Activated T-helper 2 cell treated with anti-CD3 and anti-CD28 coated beads, Interferon-gamma antibody, Interleukin-2, Interleukin-4, amounts not matched to agents 10 μg/mL and 5 μg/mL and 100 μg/mL, durations not matched to agents 14 hours and 24 hours and 36 hours (primary cell): Measurements from ENCODE around the gene USP34. TPM values are rescaled to one million over a fixed set of nuclear protein-coding genes. Genes with fewer than 3 reads are reported as not detected.
A peak's percentile ranks its signal among the peaks of the same experiment; 100 is the strongest.
"Not testable (repeated sequence)": the region's sequence is repeated elsewhere in the genome, so short reads cannot be mapped to it uniquely, and the experiment has no call there.

ENCODE experiments used
- DNase-seq: peaks from one replicate; pipeline ENCODE4 v3.0.0; 2021; ENCODE audit warnings: low spot score
- H3K27ac Mint-ChIP-seq: one replicate; pipeline ENCODE4 v1.8.0; 2021; ENCODE audit warnings: mixed read lengths
- H3K27me3 Mint-ChIP-seq: one replicate; pipeline ENCODE4 v1.8.0; 2021; ENCODE audit warnings: low read depth, mixed read lengths
- H3K36me3 Mint-ChIP-seq: one replicate; pipeline ENCODE4 v1.8.0; 2021; ENCODE audit warnings: low read depth, mixed read lengths
- H3K4me1 Mint-ChIP-seq: one replicate; pipeline ENCODE4 v1.8.0; 2021; ENCODE audit warnings: low read depth, mixed read lengths
- H3K4me3 Mint-ChIP-seq: one replicate; pipeline ENCODE4 v1.8.0; 2021; ENCODE audit warnings: low read depth, mild to moderate bottlenecking, moderate library complexity, mixed read lengths
- H3K9me3 Mint-ChIP-seq: one replicate; pipeline ENCODE4 v1.8.0; 2021; ENCODE audit warnings: mixed read lengths
- intact Hi-C: fragments of 100-400 bp; cut with micrococcal nuclease; formaldehyde crosslinking; loops from one replicate; pipeline ENCODE4 v1.15.1; 2023
- total RNA-seq: library from RNA; stranded (reverse); gene quantifications from 2 replicates; pipeline ENCODE4 v1.2.3, GENCODE V29; 2022

The USP34 gene
- total RNA-seq, 1 donor from 2014 or later, result 89.3 TPM

- DNase-seq, H3K9me3 Mint-ChIP-seq, H3K27me3 Mint-ChIP-seq, H3K4me3 Mint-ChIP-seq, H3K27ac Mint-ChIP-seq, H3K4me1 Mint-ChIP-seq, intact Hi-C loops: not testable (repeated sequence)
- peaks cover 43% of the 10 kb centered on the region for H3K36me3 Mint-ChIP-seq
Observed at GRCh38 chr2:61476929-61477589, 6.2 kb upstream of the USP34 start.

GRCh38 chr2:61471905-61472805 lies 1.3 kb upstream of the USP34 start:
- no peak for DNase-seq
- Mint-ChIP-seq H3K27ac (peak overlapping the region; percentile 93), H3K4me1 (peaks cover 24% of the 10 kb centered on the region), H3K27me3 (no peaks in the 10 kb centered on the region), H3K4me3 (peak overlapping the region; percentile 92), H3K9me3 (no peaks in the 10 kb centered on the region), H3K36me3 (peaks cover 24% of the 10 kb centered on the region)
- intact Hi-C loops, result loop anchor here (1.0 to 2.0 kb wide), 5 partner anchors 46 to 455 kb away; partner anchors contain the start of genes FAM161A, PEX13 and XPO1

- Mint-ChIP-seq H3K4me3 (peak overlapping the region; percentile 91), H3K36me3 (peaks cover 21% of the 10 kb centered on the region), H3K27ac (peak overlapping the region; percentile 92), H3K9me3 (no peaks in the 10 kb centered on the region), H3K4me1 (peaks cover 25% of the 10 kb centered on the region), H3K27me3 (no peaks in the 10 kb centered on the region)
- intact Hi-C loops, result loop anchor here (2.0 kb wide), 2 partner anchors 294 to 454 kb away; partner anchors contain the start of gene PEX13
- peak; percentile 66 for DNase-seq
Observed at GRCh38 chr2:61470122-61470951, 550 bp downstream of the USP34 start.

GRCh38 chr2:61469424-61470121 lies 1.3 kb downstream of the USP34 start:
- H3K36me3 Mint-ChIP-seq, result peaks cover 21% of the 10 kb centered on the region
- peaks cover 30% of the 10 kb centered on the region for H3K4me1 Mint-ChIP-seq
- H3K27ac Mint-ChIP-seq, result peak overlapping the region; percentile 92
- no peaks in the 10 kb centered on the region for H3K9me3 Mint-ChIP-seq
- DNase-seq, result no peak
- H3K4me3 Mint-ChIP-seq, result peak overlapping the region; percentile 91
- intact Hi-C loops, result loop anchor here (2.0 kb wide), 2 partner anchors 293 to 453 kb away; partner anchors contain the start of gene PEX13
- H3K27me3 Mint-ChIP-seq, result no peaks in the 10 kb centered on the region

GRCh38 chr2:61468231-61468630 lies 2.7 kb downstream of the USP34 start:
- intact Hi-C loops, H3K27me3 Mint-ChIP-seq, H3K9me3 Mint-ChIP-seq, H3K27ac Mint-ChIP-seq, H3K4me3 Mint-ChIP-seq, DNase-seq: not testable (repeated sequence)
- peaks cover 35% of the 10 kb centered on the region for H3K4me1 Mint-ChIP-seq
- H3K36me3 Mint-ChIP-seq, result peaks cover 21% of the 10 kb centered on the region

GRCh38 chr2:61465045-61465444 lies 5.8 kb downstream of the USP34 start:
- intact Hi-C loops, result no loop called here
- no peaks in the 10 kb centered on the region for H3K27me3 Mint-ChIP-seq
- no peak overlapping the region for H3K4me3 Mint-ChIP-seq
- DNase-seq, result no peak
- H3K4me1 Mint-ChIP-seq, result peaks cover 32% of the 10 kb centered on the region
- H3K36me3 Mint-ChIP-seq, result peaks cover 17% of the 10 kb centered on the region
- no peaks in the 10 kb centered on the region for H3K9me3 Mint-ChIP-seq
- no peak overlapping the region for H3K27ac Mint-ChIP-seq

GRCh38 chr2:61463769-61464475 lies 7.0 kb downstream of the USP34 start:
- no peak overlapping the region for H3K27ac Mint-ChIP-seq
- H3K4me3 Mint-ChIP-seq, result no peak overlapping the region
- peaks cover 26% of the 10 kb centered on the region for H3K4me1 Mint-ChIP-seq
- H3K9me3 Mint-ChIP-seq, result no peaks in the 10 kb centered on the region
- intact Hi-C loops, result no loop called here
- H3K36me3 Mint-ChIP-seq, result peaks cover 14% of the 10 kb centered on the region
- no peak for DNase-seq
- H3K27me3 Mint-ChIP-seq, result no peaks in the 10 kb centered on the region

GRCh38 chr2:61461404-61461803 lies 9.5 kb downstream of the USP34 start:
- DNase-seq, result no peak
- H3K9me3 Mint-ChIP-seq, result no peaks in the 10 kb centered on the region
- H3K4me3 Mint-ChIP-seq, result no peak overlapping the region
- peaks cover 30% of the 10 kb centered on the region for H3K4me1 Mint-ChIP-seq
- peaks cover 10% of the 10 kb centered on the region for H3K36me3 Mint-ChIP-seq
- H3K27ac Mint-ChIP-seq, result no peak overlapping the region
- intact Hi-C loops, result no loop called here
- no peaks in the 10 kb centered on the region for H3K27me3 Mint-ChIP-seq

- Mint-ChIP-seq H3K27ac (no peak overlapping the region), H3K4me1 (peaks cover 33% of the 10 kb centered on the region), H3K27me3 (no peaks in the 10 kb centered on the region), H3K9me3 (no peaks in the 10 kb centered on the region), H3K4me3 (no peak overlapping the region), H3K36me3 (peaks cover 19% of the 10 kb centered on the region)
- intact Hi-C loops, result no loop called here
- no peak for DNase-seq
Observed at GRCh38 chr2:61460163-61460562, 10.7 kb downstream of the USP34 start.

- intact Hi-C loops, result no loop called here
- Mint-ChIP-seq H3K36me3 (peaks cover 24% of the 10 kb centered on the region), H3K4me1 (peaks cover 25% of the 10 kb centered on the region), H3K9me3 (no peaks in the 10 kb centered on the region), H3K27ac (no peak overlapping the region), H3K4me3 (no peak overlapping the region), H3K27me3 (no peaks in the 10 kb centered on the region)
- DNase-seq, result no peak
Observed at GRCh38 chr2:61456746-61457420, 14.0 kb downstream of the USP34 start.

- DNase-seq, result no peak
- peaks cover 22% of the 10 kb centered on the region for H3K4me1 Mint-ChIP-seq
- H3K9me3 Mint-ChIP-seq, result no peaks in the 10 kb centered on the region
- H3K36me3 Mint-ChIP-seq, result peaks cover 30% of the 10 kb centered on the region
- no peaks in the 10 kb centered on the region for H3K27me3 Mint-ChIP-seq
- H3K4me3 Mint-ChIP-seq, result no peak overlapping the region
- H3K27ac Mint-ChIP-seq, result no peak overlapping the region
- intact Hi-C loops, result no loop called here
Observed at GRCh38 chr2:61456070-61456745, 14.7 kb downstream of the USP34 start.
